Esophagus muscularis mucosa (tissue), 4 donors: Measurements from ENCODE around the gene EIF4E2. TPM values are rescaled to one million over a fixed set of nuclear protein-coding genes. Genes with fewer than 3 reads are reported as not detected.

Source experiments
- DNase-seq: peaks from one replicate; pipeline ENCODE4 v3.0.0-alpha.2; 2017; ENCODE audit errors: extremely low spot score
- H3K27ac ChIP-seq, 4 donors: fragments of 200-600 bp; sonication (generic); replicated peaks in 1 of 4; 1 replicate in 3 of 4; 2 replicates in 1 of 4; pipeline ENCODE4 v1.5.1; 2016 to 2019; ENCODE audit warnings: mild to moderate bottlenecking in 1 of 4
- H3K27me3 ChIP-seq, 4 donors: fragments of 200-600 bp; sonication (generic); one replicate each; pipeline versions ENCODE4 v1.5.1 to v1.6.0; 2016 to 2019
- H3K36me3 ChIP-seq, 4 donors: fragments of 200-600 bp; sonication (generic); one replicate each; pipeline ENCODE4 v1.5.1; 2016 to 2019
- H3K4me1 ChIP-seq, 4 donors: fragments of 200-600 bp; sonication (generic); one replicate each; pipeline ENCODE4 v1.5.1; 2016 to 2019
- H3K4me3 ChIP-seq, 4 donors: fragments of 200-600 bp; sonication (generic); 1 replicate in 2 of 4; 2 replicates in 2 of 4; pipeline ENCODE4 v1.5.1; 2016 to 2019; ENCODE audit warnings: mild to moderate bottlenecking in 4 of 4, moderate library complexity in 1 of 4
- H3K9me3 ChIP-seq, 4 donors: fragments of 200-600 bp; sonication (generic); 1 replicate in 3 of 4; 2 replicates in 1 of 4; pipeline ENCODE4 v1.5.1; 2016 to 2019
- CTCF ChIP-seq, 3 experiments: fragments of 200-600 bp in 2 of 3; fragments of 450-650 bp in 1 of 3; sonication (generic) in 2 of 3; IDR thresholded peaks; one replicate each; pipeline ENCODE4 v1.5.1; 2017 to 2019; ENCODE audit warnings: antibody characterized with exemption in 3 of 3, mild to moderate bottlenecking in 2 of 3, moderate library complexity in 1 of 3
- EP300 ChIP-seq: sonication (generic); formaldehyde crosslinking; IDR thresholded peaks from one replicate; pipeline ENCODE4 v1.6.1; 2017; ENCODE audit warnings: antibody characterized with exemption
- POLR2A ChIP-seq: fragments of 450-650 bp; IDR thresholded peaks from one replicate; pipeline ENCODE4 v1.6.1; 2017; ENCODE audit warnings: antibody characterized with exemption, moderate library complexity, mild to moderate bottlenecking, low read depth
- POLR2AphosphoS5 ChIP-seq, 2 donors: sonication (generic); formaldehyde crosslinking; IDR thresholded peaks; one replicate each; pipeline ENCODE4 v1.6.1; 2017; ENCODE audit warnings: antibody characterized with exemption in 2 of 2
- WGBS: methylation state at CpG from one replicate; pipeline ENCODE4 v1.1.5; 2018; 5-methylcytosine and 5-hydroxymethylcytosine counted together
- intact Hi-C: fragments of 100-400 bp; cut with DNase I; formaldehyde crosslinking; loops from one replicate; pipeline ENCODE4 v1.15.1; 2023
- total RNA-seq, 4 donors: library from RNA; depleted of rRNA; stranded (reverse); fragments of >200 nt; gene quantifications; one replicate each; pipeline versions ENCODE4 v1.1.0 to v1.2.1, GENCODE V29; 2016

The EIF4E2 gene
- total RNA-seq, 4 donors from 2014 or later, result 37.0 to 55.8 (median 44.2) TPM

GRCh38 chr2:232521098-232521497, 29.4 kb upstream of the EIF4E2 start:
- intact Hi-C loops, result loop anchor here (10.0 kb wide), 1 partner anchor 616 kb away; no protein-coding TSS in a partner anchor
- no peak for DNase-seq
- Histone ChIP-seq H3K4me1 (peaks cover 31 to 43% (median 38%) of the 10 kb centered on the region in 4 donors), H3K27ac (no peak overlapping the region), H3K36me3 (no peaks in the 10 kb centered on the region), H3K4me3 (no peak overlapping the region), H3K9me3 (no peaks in the 10 kb centered on the region), H3K27me3 (peaks cover 6 to 87% (median 44%) of the 10 kb centered on the region in 4 donors)
- TF ChIP-seq POLR2AphosphoS5 (IDR thresholded peaks at IDR 0.05) (no peak), POLR2A (no peak), CTCF (IDR thresholded peaks at IDR 0.05) (no peak), EP300 (no peak)
- 85% methylated on average over 9 of the region's 14 CpGs for WGBS

GRCh38 chr2:232521959-232522622, 28.4 kb upstream of the EIF4E2 start:
- H3K27me3 ChIP-seq, result peaks cover 6 to 95% (median 44%) of the 10 kb centered on the region in 4 donors
- no CpG with 5 or more reads among the region's 66 CpGs for WGBS
- H3K9me3 ChIP-seq, result no peaks in the 10 kb centered on the region
- DNase-seq, result no peak
- H3K27ac ChIP-seq, result no peak overlapping the region
- peak; percentile 83 to 98 (median 92) for TF ChIP-seq CTCF (IDR thresholded peaks at IDR 0.05)
- TF ChIP-seq EP300, result no peak
- TF ChIP-seq POLR2AphosphoS5 (IDR thresholded peaks at IDR 0.05), result no peak
- TF ChIP-seq POLR2A, result no peak
- H3K4me1 ChIP-seq, result peaks cover 31 to 43% (median 38%) of the 10 kb centered on the region in 4 donors
- H3K36me3 ChIP-seq, result no peaks in the 10 kb centered on the region
- intact Hi-C loops, result loop anchor here (2.0 to 10.0 kb wide), 2 partner anchors 81 to 617 kb away; no protein-coding TSS in a partner anchor
- H3K4me3 ChIP-seq, result peak overlapping the region; percentile 40 to 52 (median 42)

DNA sequence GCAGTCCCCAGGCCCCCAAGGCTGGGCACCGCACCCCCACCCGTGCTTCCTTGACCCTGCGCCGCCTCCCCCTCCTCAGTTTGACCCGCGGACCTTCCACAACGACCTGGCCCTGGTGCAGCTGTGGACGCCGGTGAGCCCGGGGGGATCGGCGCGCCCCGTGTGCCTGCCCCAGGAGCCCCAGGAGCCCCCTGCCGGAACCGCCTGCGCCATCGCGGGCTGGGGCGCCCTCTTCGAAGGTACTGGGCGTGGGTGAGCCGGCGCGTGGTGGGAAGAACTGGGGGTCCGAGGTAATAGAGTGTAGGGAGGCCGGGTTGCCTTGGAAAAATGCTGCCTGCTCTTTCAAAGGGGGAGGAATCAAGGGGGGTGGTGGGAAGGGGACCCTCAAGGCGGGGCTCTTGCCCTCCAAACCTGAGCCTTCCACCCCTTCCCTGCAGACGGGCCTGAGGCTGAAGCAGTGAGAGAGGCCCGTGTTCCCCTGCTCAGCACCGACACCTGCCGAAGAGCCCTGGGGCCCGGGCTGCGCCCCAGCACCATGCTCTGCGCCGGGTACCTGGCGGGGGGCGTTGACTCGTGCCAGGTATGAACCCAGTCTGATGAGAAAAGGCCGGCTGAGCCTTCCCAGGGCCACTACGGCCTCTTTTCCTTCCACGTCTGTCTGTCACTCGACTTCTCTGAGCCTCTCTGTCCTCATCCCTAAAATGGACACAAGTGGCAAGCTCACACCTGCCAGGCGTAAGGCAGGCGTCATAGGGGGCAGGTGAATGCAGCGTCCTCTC, 27.7 kb upstream of the EIF4E2 start:
- Histone ChIP-seq H3K36me3 (no peaks in the 10 kb centered on the region), H3K27me3 (peaks cover 6 to 92% (median 44%) of the 10 kb centered on the region in 4 donors), H3K27ac (no peak overlapping the region), H3K4me3 (peak overlapping the region; percentile 40 to 52 (median 42)), H3K9me3 (no peaks in the 10 kb centered on the region), H3K4me1 (peaks cover 31 to 43% (median 38%) of the 10 kb centered on the region in 4 donors)
- DNase-seq, result no peak
- no peak for TF ChIP-seq CTCF (IDR thresholded peaks at IDR 0.05)
- no peak for TF ChIP-seq POLR2AphosphoS5 (IDR thresholded peaks at IDR 0.05)
- TF ChIP-seq POLR2A, result no peak
- TF ChIP-seq EP300, result no peak
- WGBS, result 24% methylated on average over 15 of the region's 46 CpGs
- intact Hi-C loops, result loop anchor here (2.0 to 10.0 kb wide), 2 partner anchors 82 to 618 kb away; no protein-coding TSS in a partner anchor

DNA sequence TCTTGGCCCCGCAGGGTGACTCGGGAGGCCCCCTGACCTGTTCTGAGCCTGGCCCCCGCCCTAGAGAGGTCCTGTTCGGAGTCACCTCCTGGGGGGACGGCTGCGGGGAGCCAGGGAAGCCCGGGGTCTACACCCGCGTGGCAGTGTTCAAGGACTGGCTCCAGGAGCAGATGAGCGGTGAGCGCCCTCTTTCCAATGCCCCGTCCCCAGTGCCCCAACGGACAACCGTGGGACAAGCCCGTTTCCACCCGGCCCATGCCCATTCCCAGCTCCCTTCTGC, 27.1 kb upstream of the EIF4E2 start:
- 40% methylated on average over 1 of the region's 16 CpGs for WGBS
- H3K4me3 ChIP-seq, result peak overlapping the region in 2 of 4 donors; percentile 31 to 41

More for the DNA sequence above, 27.1 kb upstream of the EIF4E2 start:
- TF ChIP-seq POLR2A (no peak), POLR2AphosphoS5 (IDR thresholded peaks at IDR 0.05) (no peak), CTCF (IDR thresholded peaks at IDR 0.05) (no peak), EP300 (no peak)
- peaks cover 6 to 88% (median 44%) of the 10 kb centered on the region in 4 donors for H3K27me3 ChIP-seq
- no peak overlapping the region for H3K27ac ChIP-seq
- DNase-seq, result no peak
- no peaks in the 10 kb centered on the region for H3K9me3 ChIP-seq
- H3K36me3 ChIP-seq, result no peaks in the 10 kb centered on the region
- intact Hi-C loops, result loop anchor here (2.0 to 10.0 kb wide), 2 partner anchors 83 to 619 kb away; no protein-coding TSS in a partner anchor
- peaks cover 31 to 43% (median 38%) of the 10 kb centered on the region in 4 donors for H3K4me1 ChIP-seq
